HG03045 (cell line): ENCODE data around the gene STXBP6.
"Not testable (repeated sequence)": the region's sequence is repeated elsewhere in the genome, so short reads cannot be mapped to it uniquely, and the experiment has no call there.

Experiments used
- ATAC-seq: cut with Tn5 transposase; IDR thresholded peaks from one replicate; pipeline ENCODE4 v1.9.1; 2021; ENCODE audit warnings: mild to moderate bottlenecking, moderate library complexity; ENCODE audit not compliant: unreplicated experiment

Gene STXBP6

DNA sequence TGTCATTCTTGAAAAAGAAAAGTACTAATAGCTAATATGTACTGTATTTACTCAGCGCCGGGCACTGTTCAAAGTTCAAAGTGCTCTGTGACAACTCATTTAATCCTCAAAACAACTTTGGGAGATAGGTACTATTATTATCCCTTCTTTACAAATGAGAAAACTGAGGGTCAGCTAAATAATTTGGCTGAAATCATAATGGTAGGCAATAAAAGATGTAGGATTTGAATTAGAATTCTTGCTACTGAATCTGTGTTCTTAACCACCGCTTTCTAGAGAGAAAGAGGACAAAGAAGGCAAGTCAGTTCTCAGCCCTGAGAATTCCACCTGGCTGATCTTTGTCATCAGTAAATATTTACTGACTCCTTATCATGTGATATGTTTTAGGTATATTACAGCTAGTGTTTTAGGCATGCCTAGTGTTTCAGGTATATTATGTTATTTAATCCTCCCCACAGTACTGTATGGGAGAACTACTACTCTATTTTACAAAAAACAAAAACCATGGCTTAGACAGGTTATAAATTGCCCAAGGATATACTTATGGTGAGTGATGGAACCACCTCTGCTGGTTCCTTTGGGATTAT, 210.2 kb downstream of the STXBP6 start:
- ATAC-seq: no peak

DNA sequence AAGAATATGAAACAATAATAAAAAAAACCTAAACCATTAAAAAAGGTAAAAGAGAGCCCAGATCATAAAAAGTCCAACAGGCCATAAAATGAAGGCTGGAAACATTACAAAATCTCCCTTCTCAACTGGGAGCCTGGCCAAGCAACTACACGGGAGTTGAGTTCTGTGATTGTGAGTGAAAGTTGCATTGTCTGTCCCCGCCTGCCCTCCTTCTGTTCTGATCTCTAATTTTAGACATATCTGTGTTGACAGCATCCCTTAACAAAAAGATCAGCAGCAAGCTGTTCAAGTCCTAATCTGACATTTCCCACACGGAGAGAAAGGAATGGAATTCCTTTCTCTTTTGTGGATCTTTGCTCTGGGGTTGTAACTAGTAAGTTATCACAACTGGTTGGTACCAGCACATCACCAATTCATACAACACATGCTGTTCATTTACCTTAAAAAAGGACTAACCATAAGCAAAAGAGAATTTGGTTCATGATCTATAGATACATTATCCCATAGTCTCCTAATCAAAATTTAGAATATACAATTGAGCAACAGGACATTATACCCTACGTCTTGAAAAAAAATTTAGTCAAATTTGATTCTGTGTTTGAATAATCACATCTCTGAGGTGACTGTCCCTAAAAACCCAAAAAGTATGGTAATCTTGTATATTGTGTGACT, 210.9 kb downstream of the STXBP6 start:
- no peak for ATAC-seq

DNA sequence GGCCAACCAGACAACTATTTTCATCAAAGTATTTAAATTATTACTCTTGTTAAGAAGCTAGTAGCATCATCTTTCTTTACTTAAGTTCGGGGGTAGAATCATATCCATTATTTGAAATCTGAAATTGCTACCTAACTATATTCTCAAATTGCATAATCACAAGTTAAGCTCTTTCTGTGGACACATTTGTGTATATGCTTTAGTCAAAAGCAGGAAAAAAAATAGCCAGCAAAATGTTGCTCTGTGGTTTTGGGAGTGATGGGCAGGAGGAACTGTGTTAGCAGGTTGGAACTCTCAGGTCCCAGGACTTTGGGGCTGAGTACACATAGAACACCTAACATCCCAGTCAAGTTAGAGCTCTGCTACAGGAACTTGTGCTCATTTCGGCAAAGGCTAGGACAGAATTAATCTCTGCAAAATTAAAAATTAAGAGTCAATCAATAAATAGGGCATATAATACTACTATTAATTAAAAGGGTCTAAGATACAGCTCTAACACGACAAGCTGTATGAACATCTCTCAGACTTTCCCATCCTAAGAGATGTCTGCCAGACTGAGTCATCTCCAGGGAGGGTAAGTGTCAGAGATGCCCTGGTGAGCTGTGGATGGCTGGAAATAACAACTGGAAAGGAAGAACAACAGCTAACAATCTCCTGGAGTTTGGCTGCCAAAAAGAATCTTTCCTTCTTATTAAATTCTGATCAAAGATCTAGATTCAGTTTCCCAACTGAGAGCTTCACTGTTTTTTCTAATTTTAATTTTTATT, 212.5 kb downstream of the STXBP6 start:
- ATAC-seq: no peak

DNA sequence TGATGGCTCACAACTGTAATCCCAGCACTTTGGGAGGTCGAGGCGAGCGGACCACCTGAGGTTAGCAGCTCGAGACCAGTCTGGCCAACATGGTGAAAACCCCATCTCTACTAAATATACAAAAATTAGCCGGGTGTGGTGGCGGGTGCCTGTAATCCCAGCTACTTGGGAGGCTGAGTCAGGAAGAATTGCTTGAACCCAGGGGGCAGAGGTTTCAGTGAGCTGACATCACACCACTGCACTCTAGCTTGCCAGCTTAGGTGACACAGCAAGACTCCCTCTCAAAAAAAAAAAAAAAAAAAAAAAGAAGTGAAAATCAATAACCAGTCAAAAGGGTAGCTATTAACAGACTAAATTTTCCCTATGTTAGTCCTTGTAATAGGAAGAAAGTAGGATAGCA, 213.6 kb downstream of the STXBP6 start:
- not testable (repeated sequence) for ATAC-seq

DNA sequence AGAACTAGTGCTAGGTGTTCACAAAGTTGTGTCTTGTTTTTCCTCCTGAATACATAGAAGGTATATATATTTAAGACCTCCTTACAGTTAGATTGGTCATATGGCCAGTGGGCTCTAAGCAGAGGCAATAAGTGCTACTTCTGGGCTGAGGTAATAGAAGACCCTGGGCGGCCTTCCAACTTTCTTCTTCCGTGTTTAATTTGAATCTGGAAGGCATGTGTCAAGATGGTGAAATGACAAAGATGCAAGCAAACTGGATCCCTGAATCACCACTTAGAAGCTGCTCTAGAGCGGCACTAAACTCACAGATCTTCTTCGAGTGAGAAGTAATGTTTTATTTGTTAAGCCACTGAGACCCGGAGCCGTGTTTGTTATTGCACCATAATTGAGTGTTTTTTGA, 215.0 kb downstream of the STXBP6 start:
- no peak for ATAC-seq

- ATAC-seq: no peak
Measured at GRCh38 chr14:24833385-24833784, 216.6 kb downstream of the STXBP6 start.

- ATAC-seq: no peak
Measured at GRCh38 chr14:24831677-24832076, 218.3 kb downstream of the STXBP6 start.

GRCh38 chr14:24829862-24830261, 220.1 kb downstream of the STXBP6 start:
- no peak for ATAC-seq

DNA sequence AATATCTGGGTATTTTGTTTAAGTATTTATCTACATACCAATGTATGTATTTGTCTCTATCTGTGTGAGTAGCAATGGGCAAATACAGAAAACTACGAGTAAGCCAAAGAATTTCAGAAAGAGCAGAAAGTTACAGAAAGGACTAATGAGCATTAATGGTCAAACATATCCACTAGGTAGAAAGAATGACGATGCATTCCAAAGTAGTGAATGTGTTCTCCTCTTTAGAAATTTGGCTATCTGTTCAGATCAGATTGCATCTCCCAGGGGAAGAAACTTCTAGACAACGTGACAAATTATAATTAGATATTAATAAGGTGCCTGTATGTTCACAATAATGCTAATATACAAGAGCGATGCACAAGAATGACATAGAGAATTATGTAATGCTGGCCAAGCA, 221.5 kb downstream of the STXBP6 start:
- no peak for ATAC-seq

DNA sequence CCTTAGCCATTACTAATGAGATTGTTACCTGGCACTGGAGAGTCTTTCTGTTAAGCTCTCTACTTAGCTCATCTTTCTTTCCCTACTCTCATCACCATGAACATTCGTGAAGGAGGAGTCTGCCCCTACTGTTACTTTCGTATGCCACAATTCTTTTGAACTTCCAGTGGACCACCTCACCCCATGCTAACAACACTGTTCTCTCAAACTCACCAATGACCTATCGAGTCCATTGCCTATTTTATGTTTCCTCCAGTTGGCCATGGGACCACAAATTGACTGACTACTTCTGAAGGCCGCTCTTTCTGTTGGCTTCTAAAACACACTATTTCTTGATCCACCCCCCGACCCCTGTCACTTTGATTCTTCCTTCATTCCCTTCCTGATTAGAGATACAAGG, 223.6 kb downstream of the STXBP6 start:
- ATAC-seq: no peak

GRCh38 chr14:24820616-24821015, 229.3 kb downstream of the STXBP6 start:
- ATAC-seq: no peak

DNA sequence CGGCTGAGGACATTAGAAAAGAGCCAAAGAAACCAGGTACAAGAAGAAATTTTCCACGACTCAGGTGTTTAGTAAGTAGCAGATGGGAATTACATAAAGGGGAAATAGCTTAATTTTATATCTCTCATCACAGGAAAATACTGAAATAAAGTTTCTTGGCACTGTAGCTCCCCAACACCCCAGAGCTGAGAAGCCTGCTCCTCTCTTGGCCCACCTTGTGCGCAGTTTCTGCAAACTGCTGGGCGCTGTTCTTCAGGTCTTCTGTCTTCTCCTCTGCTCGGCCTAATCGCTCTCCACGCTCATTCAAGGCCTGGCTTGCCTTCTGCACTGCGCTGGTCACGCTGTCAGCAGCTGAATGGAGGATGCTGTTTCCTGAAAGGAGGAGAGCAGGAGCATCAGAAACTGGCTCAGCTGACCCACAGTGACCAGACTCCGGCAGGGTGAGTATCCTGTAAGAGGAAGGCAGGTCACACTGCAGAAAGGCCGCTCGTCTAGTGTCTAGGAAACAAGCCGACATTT, 231.1 kb downstream of the STXBP6 start:
- ATAC-seq: no peak

DNA sequence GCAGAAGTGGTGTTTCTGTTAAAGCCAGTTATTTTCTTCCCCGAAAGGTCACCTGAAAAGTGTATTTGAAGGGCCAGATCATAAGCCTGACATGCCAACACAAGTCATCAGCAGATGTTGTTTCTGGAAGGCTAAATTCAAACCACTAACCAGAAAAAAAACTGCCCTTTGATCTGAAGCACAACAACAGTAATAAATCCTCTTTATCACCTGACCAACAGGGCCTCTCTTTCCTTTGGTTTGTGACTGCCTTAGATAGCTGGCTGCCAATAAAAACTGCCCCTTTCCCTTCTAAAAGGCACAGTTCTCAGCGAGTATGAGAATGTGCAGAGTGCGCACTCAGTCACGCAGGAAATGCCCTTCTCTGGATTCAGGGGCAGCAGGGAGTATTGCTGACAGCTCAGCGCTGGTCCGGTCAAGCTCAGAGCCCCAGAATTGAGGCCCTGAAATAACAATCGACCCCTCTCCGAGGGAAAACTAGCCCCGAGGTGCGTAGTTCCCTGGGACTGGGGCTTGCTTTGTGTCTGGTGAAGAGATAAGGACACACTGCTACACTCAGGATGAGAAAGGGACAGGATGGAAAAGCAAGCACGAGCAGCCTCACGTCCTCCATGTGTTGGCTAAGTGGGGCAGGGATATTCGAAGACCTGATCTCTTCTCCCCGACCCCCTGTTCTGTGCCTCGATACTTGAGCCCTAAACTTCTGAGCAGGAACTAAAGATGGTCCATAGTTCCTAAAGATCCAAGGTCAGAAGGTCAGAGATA, 231.7 kb downstream of the STXBP6 start:
- no peak for ATAC-seq

GRCh38 chr14:24817212-24818057, 232.5 kb downstream of the STXBP6 start:
- ATAC-seq: no peak

DNA sequence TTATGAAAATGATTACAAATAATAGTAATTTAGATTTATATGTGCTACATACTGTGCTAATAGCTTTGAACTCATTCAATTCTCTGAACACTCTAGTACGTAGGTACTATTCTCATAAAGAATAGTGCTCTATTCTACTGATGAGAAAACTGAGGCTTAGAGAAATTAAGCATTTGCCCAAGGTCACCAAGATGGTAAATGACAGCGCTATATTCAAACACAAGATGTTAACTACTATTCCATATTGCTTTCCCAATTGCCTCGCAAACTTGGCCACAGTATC, 233.1 kb downstream of the STXBP6 start:
- ATAC-seq: no peak

- ATAC-seq: no peak
Measured at GRCh38 chr14:24816011-24816928, 233.7 kb downstream of the STXBP6 start.

- no peak for ATAC-seq
Measured at GRCh38 chr14:24815543-24815942, 234.4 kb downstream of the STXBP6 start.

DNA sequence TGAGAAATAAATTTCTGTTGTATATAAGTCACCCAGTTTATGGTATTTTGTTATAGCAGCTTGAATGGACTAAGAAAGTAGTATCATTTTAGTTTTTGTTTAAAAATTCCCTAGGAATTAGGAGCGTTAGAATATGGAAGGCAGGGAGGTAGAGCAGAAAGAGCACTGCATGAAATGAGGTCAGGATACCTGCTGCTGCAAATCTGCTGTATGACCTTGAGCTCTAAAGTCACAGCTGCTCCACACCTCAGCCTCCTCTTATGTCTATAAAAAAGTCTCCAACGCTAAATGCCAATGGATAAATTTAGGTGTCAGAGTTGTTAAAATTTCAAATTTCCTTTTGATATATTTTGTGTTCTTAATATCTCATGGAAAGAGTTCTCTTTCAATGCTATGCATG, 235.0 kb downstream of the STXBP6 start:
- no peak for ATAC-seq

DNA sequence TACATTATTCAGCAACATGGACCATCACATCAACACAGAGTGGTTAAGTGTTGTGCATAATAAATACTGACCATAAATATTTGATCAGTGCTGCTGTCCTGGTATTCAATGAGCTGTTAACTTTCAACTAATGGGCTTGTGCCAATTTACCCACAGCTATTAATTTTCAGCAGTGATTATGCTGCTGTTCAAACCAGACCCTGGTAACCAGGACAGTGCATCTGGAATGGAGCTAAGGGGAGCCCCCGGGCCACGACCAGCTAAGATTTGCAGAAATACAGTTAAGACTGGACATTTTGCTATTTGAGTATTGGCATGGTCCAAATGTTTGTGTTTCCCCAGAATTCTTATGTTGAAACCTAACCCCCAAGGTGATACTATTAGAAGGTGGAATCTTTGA, 235.6 kb downstream of the STXBP6 start:
- ATAC-seq: no peak
